Panc1 (cell line): ENCODE measurements around the gene LRCH1. TPM values are rescaled to one million over a fixed set of nuclear protein-coding genes. Genes with fewer than 3 reads are reported as not detected.

Experiments
- ATAC-seq: fragments of 200-7000 bp; cut with Tn5 transposase; 2 replicates; pipeline ENCODE4 v1.9.1; 2020; ENCODE audit warnings: mild to moderate bottlenecking, moderate library complexity
- BruUV-seq: library from RNA; stranded (reverse); fragments of 400-500 nt; replicated peaks from 2 replicates; lab custom pipeline; 2021; lab: Mats Ljungman, UMichigan
- CTCF ChIA-PET: fragments of 300-600 bp; sonication (Branson Sonifier 250); formaldehyde crosslinking; loops from one replicate; lab custom pipeline; 2022; ENCODE audit warnings: antibody characterized with exemption; lab: Charles Lee
- POLR2A ChIA-PET: fragments of 300-600 bp; sonication (Branson Sonifier 250); formaldehyde crosslinking; loops from one replicate; lab custom pipeline; 2022; ENCODE audit warnings: antibody characterized with exemption; lab: Charles Lee
- DNase-seq: peaks from one replicate; pipeline ENCODE4 v3.0.0-alpha.2; 2010; ENCODE audit warnings: low read depth, low spot score
- H3K27ac ChIP-seq: 2 replicates; pipeline ENCODE4 v1.5.1; 2011; ENCODE audit warnings: mild to moderate bottlenecking, low read length, inconsistent platforms
- H3K27me3 ChIP-seq: fragments of 200-500 bp; sonication (Bioruptor generic); 2 replicates; pipeline ENCODE4 v1.6.0; 2014; ENCODE audit warnings: low read length, inconsistent platforms; ENCODE audit not compliant: control insufficient read depth, insufficient read depth
- H3K36me3 ChIP-seq: fragments of 200-500 bp; sonication (Bioruptor generic); 2 replicates; pipeline ENCODE4 v1.5.1; 2014; ENCODE audit warnings: inconsistent platforms, mild to moderate bottlenecking, low read length, moderate library complexity; ENCODE audit not compliant: control insufficient read depth, insufficient read depth
- H3K4me1 ChIP-seq: 2 replicates; pipeline ENCODE4 v1.5.1; 2011; ENCODE audit warnings: inconsistent platforms, mild to moderate bottlenecking, low read length, moderate library complexity; ENCODE audit not compliant: control insufficient read depth, insufficient read depth
- H3K4me3 ChIP-seq, 2 experiments: 2 replicates each; pipeline ENCODE4 v1.5.1; 2011 to 2012; ENCODE audit warnings: low read depth in 2 of 2, low read length in 2 of 2, mild to moderate bottlenecking in 2 of 2, inconsistent platforms in 1 of 2, moderate library complexity in 1 of 2
- H3K9me3 ChIP-seq: fragments of 200-500 bp; sonication (Bioruptor generic); 2 replicates; pipeline ENCODE4 v1.5.1; 2014; ENCODE audit warnings: low read depth, mild to moderate bottlenecking, inconsistent platforms, low read length, moderate library complexity; ENCODE audit not compliant: control insufficient read depth, insufficient read depth
- CTCF ChIP-seq: fragments of 450-650 bp; IDR thresholded peaks from 2 replicates; pipeline ENCODE4 v1.5.1; 2017; ENCODE audit warnings: mild to moderate bottlenecking
- POLR2AphosphoS5 ChIP-seq: IDR thresholded peaks from 2 replicates; pipeline ENCODE4 v1.6.1; 2012; ENCODE audit warnings: mild to moderate bottlenecking, low read depth, low read length, moderate library complexity
- REST ChIP-seq, 2 experiments: IDR thresholded peaks; 2 replicates each; pipeline ENCODE4 v1.6.1; 2011 to 2012; ENCODE audit warnings: low read depth in 2 of 2, control low read depth in 1 of 2, low read length in 1 of 2, mild to moderate bottlenecking in 1 of 2, moderate library complexity in 1 of 2; ENCODE audit not compliant: insufficient read depth in 1 of 2
- SIN3A ChIP-seq: IDR thresholded peaks from 2 replicates; pipeline ENCODE4 v1.6.1; 2012; ENCODE audit warnings: low read depth, mild to moderate bottlenecking, low read length, moderate library complexity, borderline replicate concordance; ENCODE audit not compliant: insufficient read depth
- TCF7L2 ChIP-seq: IDR thresholded peaks from 2 replicates; pipeline ENCODE4 v1.6.1; 2011; ENCODE audit warnings: mild to moderate bottlenecking, low read depth, low read length, inconsistent platforms
- in situ Hi-C: cut with HindIII; loops from 2 replicates; pipeline ENCODE4 v1.10.0; 2016; ENCODE audit warnings: low sequenced_read_pairs, low pct_unique_long_range_greater_than_20kb
- intact Hi-C: fragments of 100-400 bp; cut with micrococcal nuclease; formaldehyde crosslinking; loops from one replicate; pipeline ENCODE4 v1.10.0; 2022; ENCODE audit not compliant: unreplicated experiment
- total RNA-seq: library from RNA; stranded (reverse); gene quantifications from one replicate; pipeline ENCODE4 v1.2.1, GENCODE V29; 2021; ENCODE audit not compliant: unreplicated experiment

The LRCH1 gene
- total RNA-seq, 1 experiment from 2014 or later = 7.9 TPM

GRCh38 chr13:46560778-46561177 lies 7.8 kb downstream of the LRCH1 start:
- Histone ChIP-seq H3K27me3 (no peaks in the 10 kb centered on the region), H3K9me3 (no peaks in the 10 kb centered on the region), H3K4me1 (no peaks in the 10 kb centered on the region; the same call in 1 of the 2 replicates), H3K4me3 (no peak overlapping the region), H3K27ac (no peak overlapping the region), H3K36me3 (no peaks in the 10 kb centered on the region)
- ChIA-PET POLR2A (no interaction called here), CTCF (no interaction called here)
- ATAC-seq = no peak
- intact Hi-C loops = no loop called here
- TF ChIP-seq SIN3A (no peak), CTCF (no peak), POLR2AphosphoS5 (no peak), REST (IDR thresholded peaks at IDR 0.05; ENCODE audit: insufficient read depth in 1 of 2, low read depth in 2 of 2, low read length in 1 of 2) (no peak), TCF7L2 (no peak)
- no peak for DNase-seq
- in situ Hi-C loops = no loop called here
- BruUV-seq = no TSS peak

- DNase-seq (no peak), ATAC-seq (no peak)
- in situ Hi-C loops (no loop called here), intact Hi-C loops (no loop called here)
- Histone ChIP-seq H3K36me3 (no peaks in the 10 kb centered on the region), H3K4me1 (no peaks in the 10 kb centered on the region; the same call in 1 of the 2 replicates), H3K27me3 (no peaks in the 10 kb centered on the region), H3K9me3 (no peaks in the 10 kb centered on the region), H3K4me3 (no peak overlapping the region), H3K27ac (no peak overlapping the region)
- TF ChIP-seq SIN3A (no peak), CTCF (no peak), TCF7L2 (no peak), REST (IDR thresholded peaks at IDR 0.05; ENCODE audit: insufficient read depth in 1 of 2, low read depth in 2 of 2, low read length in 1 of 2) (no peak), POLR2AphosphoS5 (no peak)
- no TSS peak for BruUV-seq
- ChIA-PET POLR2A (interaction anchor here (0.7 kb wide), 1 partner anchor 16 kb away, joined by 3 read pairs; no protein-coding TSS in a partner anchor), CTCF (no interaction called here)
These were observed 8.3 kb downstream of the LRCH1 start for GRCh38 chr13:46561286-46561685.
